Esophagus muscularis mucosa (tissue), 4 donors: ENCODE results near the gene CCDC78. TPM values are rescaled to one million over a fixed set of nuclear protein-coding genes. Genes with fewer than 3 reads are reported as not detected.

Experiments
- DNase-seq: peaks from one replicate; pipeline ENCODE4 v3.0.0-alpha.2; 2017; ENCODE audit errors: extremely low spot score
- H3K27ac ChIP-seq, 4 donors: fragments of 200-600 bp; sonication (generic); replicated peaks in 1 of 4; 1 replicate in 3 of 4; 2 replicates in 1 of 4; pipeline ENCODE4 v1.5.1; 2016 to 2019; ENCODE audit warnings: mild to moderate bottlenecking in 1 of 4
- H3K27me3 ChIP-seq, 4 donors: fragments of 200-600 bp; sonication (generic); one replicate each; pipeline versions ENCODE4 v1.5.1 to v1.6.0; 2016 to 2019
- H3K36me3 ChIP-seq, 4 donors: fragments of 200-600 bp; sonication (generic); one replicate each; pipeline ENCODE4 v1.5.1; 2016 to 2019
- H3K4me1 ChIP-seq, 4 donors: fragments of 200-600 bp; sonication (generic); one replicate each; pipeline ENCODE4 v1.5.1; 2016 to 2019
- H3K4me3 ChIP-seq, 4 donors: fragments of 200-600 bp; sonication (generic); 1 replicate in 2 of 4; 2 replicates in 2 of 4; pipeline ENCODE4 v1.5.1; 2016 to 2019; ENCODE audit warnings: mild to moderate bottlenecking in 4 of 4, moderate library complexity in 1 of 4
- H3K9me3 ChIP-seq, 4 donors: fragments of 200-600 bp; sonication (generic); 1 replicate in 3 of 4; 2 replicates in 1 of 4; pipeline ENCODE4 v1.5.1; 2016 to 2019
- CTCF ChIP-seq, 3 experiments: fragments of 200-600 bp in 2 of 3; fragments of 450-650 bp in 1 of 3; sonication (generic) in 2 of 3; IDR thresholded peaks; one replicate each; pipeline ENCODE4 v1.5.1; 2017 to 2019; ENCODE audit warnings: antibody characterized with exemption in 3 of 3, mild to moderate bottlenecking in 2 of 3, moderate library complexity in 1 of 3
- EP300 ChIP-seq: sonication (generic); formaldehyde crosslinking; IDR thresholded peaks from one replicate; pipeline ENCODE4 v1.6.1; 2017; ENCODE audit warnings: antibody characterized with exemption
- POLR2A ChIP-seq: fragments of 450-650 bp; IDR thresholded peaks from one replicate; pipeline ENCODE4 v1.6.1; 2017; ENCODE audit warnings: antibody characterized with exemption, moderate library complexity, mild to moderate bottlenecking, low read depth
- POLR2AphosphoS5 ChIP-seq, 2 donors: sonication (generic); formaldehyde crosslinking; IDR thresholded peaks; one replicate each; pipeline ENCODE4 v1.6.1; 2017; ENCODE audit warnings: antibody characterized with exemption in 2 of 2
- WGBS: methylation state at CpG from one replicate; pipeline ENCODE4 v1.1.5; 2018; 5-methylcytosine and 5-hydroxymethylcytosine counted together
- intact Hi-C: fragments of 100-400 bp; cut with DNase I; formaldehyde crosslinking; loops from one replicate; pipeline ENCODE4 v1.15.1; 2023
- total RNA-seq, 4 donors: library from RNA; depleted of rRNA; stranded (reverse); fragments of >200 nt; gene quantifications; one replicate each; pipeline versions ENCODE4 v1.1.0 to v1.2.1, GENCODE V29; 2016

Gene CCDC78
- total RNA-seq, 4 donors from 2014 or later = 0.33 to 2.5 (median 0.61) TPM

- peaks cover 22 to 43% (median 34%) of the 10 kb centered on the region in 4 donors for H3K4me1 ChIP-seq
- peak overlapping the region in 3 of 4 donors; percentile 30 to 63 (median 49) for H3K27ac ChIP-seq
- H3K4me3 ChIP-seq = peak overlapping the region; percentile 47 to 60 (median 48)
- H3K9me3 ChIP-seq = no peaks in the 10 kb centered on the region
- H3K27me3 ChIP-seq = peaks cover 0 to 5% (median 0%) of the 10 kb centered on the region in 4 donors
- 23% methylated on average over 4 of the region's 25 CpGs for WGBS
- DNase-seq = no peak
- TF ChIP-seq POLR2AphosphoS5 (IDR thresholded peaks at IDR 0.05) = no peak
- no peak for TF ChIP-seq EP300
- no peak for TF ChIP-seq CTCF (IDR thresholded peaks at IDR 0.05)
- TF ChIP-seq POLR2A = no peak
- peaks cover 27 to 32% (median 30%) of the 10 kb centered on the region in 4 donors for H3K36me3 ChIP-seq
- intact Hi-C loops = no loop called here
Observed at GRCh38 chr16:675884-676564, 50.2 kb downstream of the CCDC78 start.

- Histone ChIP-seq H3K27me3 (peaks cover 0 to 5% (median 0%) of the 10 kb centered on the region in 4 donors), H3K4me1 (peaks cover 18 to 36% (median 31%) of the 10 kb centered on the region in 4 donors), H3K9me3 (no peaks in the 10 kb centered on the region), H3K36me3 (peaks cover 35 to 40% (median 38%) of the 10 kb centered on the region in 4 donors), H3K27ac (peak within 1 kb of the TSS; percentile 14 to 63 (median 40)), H3K4me3 (peak within 1 kb of the TSS; percentile 47 to 60 (median 48))
- TF ChIP-seq POLR2A (no peak), POLR2AphosphoS5 (IDR thresholded peaks at IDR 0.05) (no peak), CTCF (IDR thresholded peaks at IDR 0.05) (no peak), EP300 (no peak)
- intact Hi-C loops = no loop called here
- no peak for DNase-seq
- WGBS = 23% methylated on average over 17 of the region's 73 CpGs
Observed at GRCh38 chr16:674968-675883, 51.0 kb downstream of the CCDC78 start, which contains the start of gene RHBDL1. RHBDL1 (plus strand) TSS chr16:675671; CDS start chr16:675791, 120 bp downstream.

- WGBS = 86% methylated on average over 16 of the region's 22 CpGs
- intact Hi-C loops = no loop called here
- DNase-seq = no peak
- H3K4me1 ChIP-seq = peaks cover 16 to 39% (median 31%) of the 10 kb centered on the region in 4 donors
- H3K27ac ChIP-seq = peak overlapping the region in 2 of 4 donors; percentile 11 to 14
- H3K9me3 ChIP-seq = no peaks in the 10 kb centered on the region
- TF ChIP-seq POLR2A (no peak), CTCF (IDR thresholded peaks at IDR 0.05) (no peak), POLR2AphosphoS5 (IDR thresholded peaks at IDR 0.05) (no peak)
- H3K4me3 ChIP-seq = no peak overlapping the region
- H3K27me3 ChIP-seq = peaks cover 0 to 5% (median 0%) of the 10 kb centered on the region in 4 donors
- peaks cover 42 to 49% (median 46%) of the 10 kb centered on the region in 4 donors for H3K36me3 ChIP-seq
Observed at GRCh38 chr16:674214-674881, 51.9 kb downstream of the CCDC78 start.

GRCh38 chr16:673399-673991 is 52.7 kb downstream of the CCDC78 start:
- no peak for TF ChIP-seq CTCF (IDR thresholded peaks at IDR 0.05)
- no peak for TF ChIP-seq EP300
- TF ChIP-seq POLR2A = no peak
- TF ChIP-seq POLR2AphosphoS5 (IDR thresholded peaks at IDR 0.05) = no peak
- Histone ChIP-seq H3K36me3 (peaks cover 42 to 56% (median 50%) of the 10 kb centered on the region in 4 donors), H3K4me3 (no peak overlapping the region), H3K9me3 (no peaks in the 10 kb centered on the region), H3K4me1 (peaks cover 19 to 42% (median 34%) of the 10 kb centered on the region in 4 donors), H3K27me3 (peaks cover 0 to 5% (median 0%) of the 10 kb centered on the region in 4 donors), H3K27ac (no peak overlapping the region)
- 90% methylated on average over 7 of the region's 18 CpGs for WGBS
- DNase-seq = no peak
- intact Hi-C loops = no loop called here
